Right lobe of liver (tissue), 6 donors: ENCODE measurements around the gene PLBD2. TPM values are rescaled to one million over a fixed set of nuclear protein-coding genes. Genes with fewer than 3 reads are reported as not detected.
"Not testable (repeated sequence)": the region's sequence is repeated elsewhere in the genome, so short reads cannot be mapped to it uniquely, and the experiment has no call there.

Experiments used
- ATAC-seq, 4 donors: fragments of 200-7000 bp; cut with Tn5 transposase; one replicate each; pipeline ENCODE4 v1.9.1; 2020; ENCODE audit warnings: mild to moderate bottlenecking in 4 of 4, moderate library complexity in 4 of 4
- DNase-seq, 3 donors: peaks; one replicate each; pipeline ENCODE4 v3.0.0-alpha.2; 2020
- H3K27ac ChIP-seq, 3 donors: fragments of 200-600 bp; one replicate each; pipeline ENCODE4 v1.8.0; 2022
- H3K27me3 ChIP-seq, 2 donors: fragments of 200-600 bp; one replicate each; pipeline ENCODE4 v1.8.0; 2022
- H3K36me3 ChIP-seq, 4 donors: fragments of 200-600 bp; sonication (generic) in 1 of 4; one replicate each; pipeline versions ENCODE4 v1.5.1 to v1.8.0; 2017 to 2022; ENCODE audit warnings: control low read depth in 1 of 4
- H3K4me1 ChIP-seq, 4 donors: fragments of 200-600 bp; sonication (generic) in 1 of 4; one replicate each; pipeline versions ENCODE4 v1.5.1 to v1.8.0; 2017 to 2022; ENCODE audit warnings: control low read depth in 1 of 4
- H3K4me3 ChIP-seq, 3 donors: fragments of 200-600 bp; one replicate each; pipeline ENCODE4 v1.8.0; 2022
- H3K9me3 ChIP-seq, 4 donors: fragments of 200-600 bp; sonication (generic) in 1 of 4; one replicate each; pipeline versions ENCODE4 v1.5.1 to v1.8.0; 2017 to 2022; ENCODE audit warnings: control low read depth in 1 of 4
- CTCF ChIP-seq, 4 donors: fragments of 200-600 bp in 3 of 4; fragments of 450-650 bp in 1 of 4; IDR thresholded peaks; one replicate each; pipeline versions ENCODE4 v1.5.1 to v1.8.0; 2016 to 2022; ENCODE audit warnings: antibody characterized with exemption in 4 of 4, mild to moderate bottlenecking in 2 of 4
- POLR2A ChIP-seq: fragments of 450-650 bp; IDR thresholded peaks from one replicate; pipeline ENCODE4 v1.6.1; 2017; ENCODE audit warnings: antibody characterized with exemption, mild to moderate bottlenecking
- WGBS: methylation state at CpG from one replicate; pipeline ENCODE4 v1.1.6; 2018; ENCODE audit warnings: low coverage, low lambda C conversion rate; ENCODE audit not compliant: insufficient coverage; ENCODE audit errors: missing lambda C conversion rate; 5-methylcytosine and 5-hydroxymethylcytosine counted together
- intact Hi-C, 2 donors: fragments of 100-400 bp; cut with DNase I; formaldehyde crosslinking; loops; one replicate each; pipeline versions ENCODE4 v1.11.2 to v1.14.1; 2022
- total RNA-seq, 6 experiments: library from RNA; depleted of rRNA in 2 of 6; stranded (reverse); fragments of >200 nt in 2 of 6; fragmentation: NEBNext Ultra II Directional in 3 of 6; extraction: Animal tissue kit (Norgen Biotek cat#: 25700) in 3 of 6; gene quantifications; one replicate each; pipeline versions ENCODE4 v1.1.0 to v1.2.4, GENCODE V29; 2016 to 2023
- donor health status: DM: no; HTN: yes; CAD: no.
- donor health status: DM: no; HTN: no; CAD: no.
- donor health status: DM: no; HTN: no; CAD: no.
- donor health status: DM: no; HTN: yes; CAD: no.
- donor health status: DM: no; HTN: yes; CAD: no.

PLBD2 gene
- total RNA-seq, 6 experiments from 2014 or later: 18.4 to 34.1 (median 28.8) TPM

- WGBS: 97% methylated on average over 3 of the region's 3 CpGs
- no peak overlapping the region for H3K4me3 ChIP-seq
- no peaks in the 10 kb centered on the region for H3K9me3 ChIP-seq
- intact Hi-C loops: no loop called here
- no peaks in the 10 kb centered on the region for H3K27me3 ChIP-seq
- TF ChIP-seq CTCF (IDR thresholded peaks at IDR 0.05) (no peak), POLR2A (no peak)
- H3K4me1 ChIP-seq: no peaks in the 10 kb centered on the region
- DNase-seq (no peak), ATAC-seq (no peak)
- H3K36me3 ChIP-seq: no peaks in the 10 kb centered on the region
- H3K27ac ChIP-seq: no peak overlapping the region
Observed at GRCh38 chr12:113347107-113347506, 11.3 kb upstream of the PLBD2 start.

- 69% methylated on average over 2 of the region's 2 CpGs for WGBS
Observed at GRCh38 chr12:113347892-113348291, 10.5 kb upstream of the PLBD2 start.

GRCh38 chr12:113348849-113349536, 9.4 kb upstream of the PLBD2 start:
- H3K4me3 ChIP-seq: no peak overlapping the region
- no peaks in the 10 kb centered on the region for H3K9me3 ChIP-seq
- 54% methylated on average over 16 of the region's 19 CpGs for WGBS
- no peak for ATAC-seq
- H3K36me3 ChIP-seq: no peaks in the 10 kb centered on the region
- no peak for DNase-seq
- H3K27me3 ChIP-seq: no peaks in the 10 kb centered on the region
- no peak overlapping the region for H3K27ac ChIP-seq
- TF ChIP-seq CTCF (IDR thresholded peaks at IDR 0.05): no peak
- no peak for TF ChIP-seq POLR2A
- no peaks in the 10 kb centered on the region for H3K4me1 ChIP-seq
- intact Hi-C loops: no loop called here

More at GRCh38 chr12:113347892-113348291, 10.5 kb upstream of the PLBD2 start:
- intact Hi-C loops: no loop called here
- Histone ChIP-seq H3K27me3 (no peaks in the 10 kb centered on the region), H3K4me1 (no peaks in the 10 kb centered on the region), H3K9me3 (no peaks in the 10 kb centered on the region), H3K36me3 (no peaks in the 10 kb centered on the region), H3K27ac (no peak overlapping the region), H3K4me3 (no peak overlapping the region)
- ATAC-seq (no peak), DNase-seq (no peak)
- TF ChIP-seq POLR2A (no peak), CTCF (IDR thresholded peaks at IDR 0.05) (no peak)

GRCh38 chr12:113351089-113351488, 7.3 kb upstream of the PLBD2 start:
- Histone ChIP-seq H3K27me3 (no peaks in the 10 kb centered on the region), H3K4me3 (no peak overlapping the region), H3K27ac (no peak overlapping the region), H3K36me3 (no peaks in the 10 kb centered on the region), H3K9me3 (no peaks in the 10 kb centered on the region), H3K4me1 (no peaks in the 10 kb centered on the region)
- intact Hi-C loops: no loop called here
- TF ChIP-seq CTCF (IDR thresholded peaks at IDR 0.05): no peak
- TF ChIP-seq POLR2A: no peak
- DNase-seq (no peak), ATAC-seq (no peak)

- 83% methylated on average over 7 of the region's 7 CpGs for whole genome bisulfite sequencing
- intact Hi-C loops, DNase-seq: not testable (repeated sequence)
Observed at GRCh38 chr12:113354192-113354591, 4.2 kb upstream of the PLBD2 start.

More at GRCh38 chr12:113354192-113354591, 4.2 kb upstream of the PLBD2 start:
- H3K36me3 ChIP-seq, H3K27me3 ChIP-seq, H3K4me3 ChIP-seq, ATAC-seq, H3K9me3 ChIP-seq, H3K27ac ChIP-seq, H3K4me1 ChIP-seq: not testable (repeated sequence)
